Measurements from ENCODE around the gene WTIP.
"Not testable (repeated sequence)": the region's sequence is repeated elsewhere in the genome, so short reads cannot be mapped to it uniquely, and the experiment has no call there.

WTIP gene

GRCh38 chr19:34480971-34481841 lies at the start of gene WTIP:
Gene WTIP, plus strand, starts transcription at chr19:34481758. Its CDS starts 217 bp downstream, at chr19:34481975.
- no peak for DNase-seq (ENCODE audit: low spot score)

DNA sequence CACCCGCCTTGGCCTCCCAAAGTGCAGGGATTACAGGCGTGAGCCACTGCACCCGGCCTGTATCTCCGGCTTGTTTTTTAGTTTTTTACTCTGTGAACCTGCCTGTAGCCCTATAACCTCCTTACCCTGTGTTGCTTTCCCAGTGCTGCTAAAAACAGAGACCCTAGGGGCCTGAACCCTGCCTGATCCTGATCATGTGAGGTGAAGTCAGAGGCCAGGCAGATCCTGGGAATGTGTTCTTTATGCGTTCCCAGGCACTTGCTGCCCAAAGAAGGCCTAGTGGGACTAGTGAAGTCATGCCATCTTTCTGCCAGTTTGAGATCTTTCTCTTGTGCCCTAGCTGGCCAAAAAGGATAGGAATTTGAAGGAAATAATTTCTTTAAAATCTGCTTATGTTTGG lies 48.8 kb upstream of the WTIP start:
- DNase-seq (ENCODE audit: low spot score) = no peak

GRCh38 chr19:34436716-34437115 lies 44.8 kb upstream of the WTIP start:
- DNase-seq (ENCODE audit: low spot score) = no peak

GRCh38 chr19:34448191-34448590 lies 33.4 kb upstream of the WTIP start:
- DNase-seq (ENCODE audit: low spot score) = no peak

- no peak for DNase-seq (ENCODE audit: low spot score)
Observed at GRCh38 chr19:34452723-34453122, 28.8 kb upstream of the WTIP start.

DNA sequence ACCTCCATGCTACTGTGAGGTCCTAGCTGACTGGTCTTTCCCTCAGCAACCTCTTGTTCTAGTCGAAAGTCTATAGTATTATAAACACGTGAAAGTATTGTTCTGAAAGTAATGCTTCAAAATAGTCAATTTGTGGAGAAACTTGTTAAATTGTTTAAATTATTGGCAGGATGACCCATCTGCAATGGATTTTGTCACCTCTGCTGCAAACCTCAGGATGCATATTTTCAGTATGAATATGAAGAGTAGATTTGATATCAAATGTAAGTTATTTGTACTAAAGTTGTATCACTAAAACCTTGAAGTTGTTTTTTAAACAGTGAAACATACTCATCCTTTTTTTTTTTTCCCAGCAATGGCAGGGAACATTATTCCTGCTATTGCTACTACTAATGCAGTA lies 27.5 kb upstream of the WTIP start:
- DNase-seq (ENCODE audit: low spot score) = no peak

GRCh38 chr19:34454685-34455084 lies 26.9 kb upstream of the WTIP start:
- DNase-seq (ENCODE audit: low spot score) = no peak

GRCh38 chr19:34455783-34456480 lies 25.6 kb upstream of the WTIP start:
- not testable (repeated sequence) for DNase-seq (ENCODE audit: low spot score)

DNA sequence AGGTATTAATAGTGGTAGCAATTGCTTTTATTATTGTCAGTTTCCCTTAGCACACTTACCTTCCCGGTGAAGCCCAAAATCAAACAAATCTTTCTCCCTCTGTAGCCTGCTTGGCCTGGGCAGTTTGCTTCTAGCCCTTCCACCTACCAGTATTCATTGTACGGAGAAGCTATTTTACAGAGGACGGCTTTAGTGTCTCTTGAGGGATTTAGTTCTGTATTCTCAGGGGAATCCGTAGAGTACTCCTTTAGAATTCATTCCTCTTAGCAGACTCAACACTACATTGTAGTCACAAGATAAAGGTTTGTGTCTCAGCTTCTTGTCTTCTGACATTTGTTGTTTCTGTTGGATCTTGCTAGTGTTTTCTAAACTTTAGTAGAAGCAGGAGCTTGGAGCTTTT lies 24.1 kb upstream of the WTIP start:
- no peak for DNase-seq (ENCODE audit: low spot score)

DNA sequence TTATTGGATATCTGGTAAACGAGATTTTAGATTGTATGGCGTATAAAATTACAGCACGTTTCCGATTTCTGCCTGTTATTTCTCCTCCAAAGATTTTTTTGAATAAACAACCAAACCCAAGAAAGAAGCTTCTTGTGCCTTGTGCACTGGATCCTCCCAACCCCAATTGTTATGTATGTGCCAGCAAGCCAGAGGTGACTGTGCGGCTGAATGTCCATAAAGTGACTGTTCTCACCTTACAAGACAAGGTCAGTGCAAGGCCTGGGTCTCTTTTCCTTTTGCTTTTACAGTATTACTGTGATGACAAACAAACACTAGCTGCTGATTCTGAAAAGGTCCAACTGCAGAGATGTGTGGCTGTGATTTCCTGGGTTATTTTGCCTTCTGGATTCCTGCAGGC lies 22.9 kb upstream of the WTIP start:
- DNase-seq (ENCODE audit: low spot score) = no peak

DNA sequence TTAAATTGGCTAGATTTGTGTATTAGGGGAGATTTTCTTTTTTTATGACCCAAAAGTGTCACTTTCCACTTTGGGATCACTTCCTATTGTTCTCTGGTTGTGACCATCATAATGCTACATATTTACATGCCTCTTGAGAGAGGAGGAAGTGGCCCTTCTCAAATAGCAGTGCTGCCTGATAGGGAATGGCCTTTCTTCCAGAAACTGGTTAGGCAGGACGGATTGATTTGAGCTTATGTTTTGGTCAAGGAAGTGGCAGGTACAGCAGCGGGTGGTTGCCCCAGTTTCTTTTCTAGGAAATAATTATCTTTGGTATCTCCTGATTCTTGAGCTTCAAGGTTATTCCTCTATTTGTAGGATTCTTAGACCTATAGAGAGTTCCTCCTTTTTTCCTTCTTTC lies 21.9 kb upstream of the WTIP start:
- no peak for DNase-seq (ENCODE audit: low spot score)

DNA sequence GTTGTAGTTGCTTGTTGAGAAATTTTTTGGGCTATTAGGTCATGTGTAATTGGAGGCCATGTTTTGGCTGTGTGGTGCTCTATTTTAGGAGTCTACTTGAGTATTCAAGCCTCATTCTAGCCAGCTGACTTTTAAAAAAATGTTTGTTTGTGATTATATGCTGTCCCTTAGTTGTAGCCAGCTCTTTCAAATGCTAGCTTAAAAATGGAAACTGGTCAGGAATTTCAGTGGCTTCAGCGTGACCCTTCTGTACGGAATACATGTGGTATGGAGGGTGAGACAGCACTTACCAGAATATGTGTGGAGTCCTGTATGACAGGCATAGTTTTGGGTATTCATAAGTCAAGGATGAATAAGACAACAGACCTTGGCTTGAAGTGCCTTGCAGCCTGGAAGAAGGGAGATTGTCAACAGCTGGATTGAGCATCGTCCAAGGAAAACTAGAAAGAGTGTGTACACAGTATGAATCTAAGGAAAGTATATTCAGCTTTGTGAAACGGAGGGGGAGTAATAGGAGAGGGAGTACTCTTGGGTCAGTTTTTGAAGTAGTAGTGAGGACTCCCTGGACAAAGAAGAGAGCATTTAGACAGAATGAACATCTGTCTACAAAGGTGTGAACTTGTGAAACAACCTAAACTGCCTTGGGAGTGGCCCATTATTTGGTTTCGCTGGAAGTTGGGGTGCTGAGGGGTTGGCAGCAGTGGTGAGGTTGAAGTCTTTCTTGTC lies 20.0 kb upstream of the WTIP start:
- DNase-seq (ENCODE audit: low spot score) = no peak

GRCh38 chr19:34464785-34465184 lies 16.8 kb upstream of the WTIP start:
- not testable (repeated sequence) for DNase-seq (ENCODE audit: low spot score)

DNA sequence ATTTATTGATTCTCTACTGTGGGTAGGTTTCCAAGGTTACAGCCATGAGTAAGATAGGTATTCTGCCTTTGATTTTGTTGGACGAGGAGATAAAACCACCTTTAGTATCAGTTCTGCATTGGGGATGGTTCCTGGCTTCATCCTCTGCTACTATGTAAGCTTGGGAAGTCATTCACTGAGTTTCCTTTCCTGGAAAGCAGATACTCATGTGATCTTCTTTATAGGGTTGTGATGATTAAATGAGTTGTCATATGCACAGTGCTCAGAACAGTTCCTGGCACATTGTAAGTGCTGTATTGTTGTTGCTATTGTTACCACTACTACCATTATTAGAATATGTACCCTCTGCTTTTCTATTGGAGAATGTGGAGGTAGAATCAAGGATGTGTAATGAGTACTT lies 13.1 kb upstream of the WTIP start:
- DNase-seq (ENCODE audit: low spot score) = no peak

DNA sequence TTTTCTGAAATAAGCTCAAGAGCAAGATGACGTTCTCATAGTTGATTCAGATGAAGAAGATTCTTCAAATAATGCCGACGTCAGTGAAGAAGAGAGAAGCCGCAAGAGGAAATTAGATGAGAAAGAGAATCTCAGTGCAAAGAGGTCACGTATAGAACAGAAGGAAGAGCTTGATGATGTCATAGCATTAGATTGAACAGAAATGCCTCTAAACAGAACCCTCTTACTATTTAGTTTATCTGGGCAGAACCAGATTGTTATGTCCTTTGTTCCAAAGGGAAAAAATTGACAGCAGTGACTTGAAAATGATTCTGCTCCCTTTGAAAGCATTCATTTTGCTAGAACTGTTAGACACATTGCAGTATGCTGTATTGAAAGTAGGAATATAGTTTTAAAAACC lies 12.5 kb upstream of the WTIP start:
- DNase-seq (ENCODE audit: low spot score) = not testable (repeated sequence)

DNA sequence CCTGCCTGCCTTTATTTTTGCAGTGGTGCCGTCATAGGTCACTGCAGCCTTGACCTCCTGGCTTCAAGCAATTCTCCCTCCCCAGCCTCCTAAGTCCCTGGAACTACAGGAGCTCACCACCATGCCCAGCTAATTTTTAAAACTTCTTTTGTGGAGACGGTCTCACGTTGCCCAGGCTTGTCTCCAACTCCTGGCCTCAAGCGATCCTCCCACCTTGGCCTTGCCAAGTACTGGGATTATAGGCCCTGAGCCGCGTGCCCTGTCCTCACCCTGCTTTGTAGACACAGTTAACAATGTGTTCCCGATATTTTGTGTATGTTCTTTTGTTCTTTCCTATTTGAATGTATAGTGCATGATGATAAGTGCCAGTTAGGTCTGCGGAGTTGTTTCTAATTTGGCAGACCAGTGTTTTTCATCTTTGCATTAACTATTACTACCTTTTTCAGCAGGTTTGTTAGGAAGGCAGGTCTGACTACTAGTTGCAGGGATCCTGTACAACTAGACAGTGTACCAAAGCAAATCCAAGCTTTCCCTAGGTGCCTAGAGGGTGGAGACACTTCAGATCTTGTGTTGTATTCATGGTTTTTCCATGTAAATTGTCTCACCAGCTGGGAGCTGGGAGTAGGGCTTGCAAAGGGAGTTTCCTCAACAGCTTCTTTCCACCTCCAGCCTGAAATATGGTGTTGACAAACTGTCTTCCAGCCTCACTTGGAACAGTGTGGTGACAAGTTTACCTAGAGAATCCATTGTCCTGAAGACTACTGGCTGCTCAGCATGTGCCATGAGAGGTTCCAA lies 9.5 kb upstream of the WTIP start:
- no peak for DNase-seq (ENCODE audit: low spot score)

GRCh38 chr19:34474233-34474989 lies 7.1 kb upstream of the WTIP start:
- no peak for DNase-seq (ENCODE audit: low spot score)

- peak; percentile 26 for DNase-seq (ENCODE audit: low spot score)
Observed at GRCh38 chr19:34475026-34475974, 6.3 kb upstream of the WTIP start.

DNA sequence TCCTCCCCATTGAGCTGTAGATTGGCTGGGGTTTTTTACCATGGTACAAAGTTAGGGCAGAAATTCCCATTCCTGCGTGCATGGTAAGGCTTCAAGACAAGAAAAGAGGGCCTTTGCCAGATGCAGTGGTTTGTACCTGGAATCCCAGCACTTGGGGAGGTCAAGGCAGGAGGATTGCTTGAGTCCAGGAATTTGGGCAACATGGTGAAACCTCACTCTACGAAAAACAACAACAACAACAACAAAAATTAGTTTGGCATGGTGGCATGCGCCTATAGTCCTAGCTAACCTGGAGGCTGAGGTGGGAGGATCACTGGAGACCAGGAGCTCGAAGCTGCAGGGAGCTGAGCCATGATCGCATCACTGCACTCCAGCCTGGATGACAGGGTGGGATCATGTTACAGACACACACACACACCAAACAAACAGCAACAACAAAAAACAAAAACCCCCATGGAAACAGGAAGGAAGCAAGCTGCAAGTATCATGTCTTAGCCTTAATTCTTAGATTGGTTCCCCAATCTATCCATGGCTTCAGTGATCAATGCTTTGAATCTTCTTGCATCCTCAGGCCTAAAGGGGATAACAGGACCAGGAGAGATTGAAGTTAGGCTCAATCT lies 5.5 kb upstream of the WTIP start:
- DNase-seq (ENCODE audit: low spot score) = no peak

DNA sequence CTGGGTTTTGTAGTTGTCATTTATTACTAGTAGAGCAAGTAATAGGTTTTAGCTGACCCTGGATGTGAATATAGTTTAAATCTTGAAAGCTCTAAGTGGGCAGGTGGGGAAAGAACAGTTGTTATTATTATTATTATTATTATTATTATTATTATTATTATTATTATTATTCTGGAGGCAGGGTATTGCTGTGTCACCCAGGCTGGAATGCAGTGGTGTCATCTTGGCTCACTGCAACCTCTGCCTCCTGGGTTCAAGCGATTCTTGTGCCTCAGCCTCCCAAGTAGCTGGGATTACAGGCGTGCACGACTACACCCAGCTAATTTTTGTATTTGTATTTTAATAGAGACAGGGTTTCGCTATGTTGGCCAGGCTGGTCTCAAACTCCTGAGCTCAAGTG lies 3.1 kb upstream of the WTIP start:
- not testable (repeated sequence) for DNase-seq (ENCODE audit: low spot score)
